Kidney epithelial cell (primary cell): ENCODE measurements around the gene OAT. TPM values are rescaled to one million over a fixed set of nuclear protein-coding genes. Genes with fewer than 3 reads are reported as not detected.

Source experiments
- DNase-seq: peaks from one replicate; pipeline ENCODE4 v3.0.0-alpha.2; 2010; ENCODE audit warnings: low read depth
- H3K27me3 ChIP-seq: 2 replicates; pipeline ENCODE4 v1.6.0; 2011; ENCODE audit warnings: low read length; ENCODE audit not compliant: control insufficient read depth, insufficient read depth
- H3K36me3 ChIP-seq: 2 replicates; pipeline ENCODE4 v1.5.1; 2011; ENCODE audit warnings: low read length; ENCODE audit not compliant: control insufficient read depth, insufficient read depth
- H3K4me3 ChIP-seq: 2 replicates; pipeline ENCODE4 v1.5.1; 2011; ENCODE audit warnings: low read depth, mild to moderate bottlenecking, control low read depth, low read length
- total RNA-seq: library from RNA; depleted of rRNA; stranded (reverse); fragments of >200 nt; gene quantifications from 2 replicates; pipeline ENCODE4 v1.2.3, GENCODE V29; 2015
- TF ChIP-seq, protein P1 (sequence below): IDR thresholded peaks from 2 replicates; pipeline ENCODE4 v1.5.1; 2011; ENCODE audit warnings: mild to moderate bottlenecking, moderate library complexity, low read length, control low read depth, inconsistent platforms; ENCODE audit not compliant: insufficient read depth, poor library complexity, severe bottlenecking

The OAT gene
- total RNA-seq, 1 donor from 2014 or later: 64.8 TPM

DNA sequence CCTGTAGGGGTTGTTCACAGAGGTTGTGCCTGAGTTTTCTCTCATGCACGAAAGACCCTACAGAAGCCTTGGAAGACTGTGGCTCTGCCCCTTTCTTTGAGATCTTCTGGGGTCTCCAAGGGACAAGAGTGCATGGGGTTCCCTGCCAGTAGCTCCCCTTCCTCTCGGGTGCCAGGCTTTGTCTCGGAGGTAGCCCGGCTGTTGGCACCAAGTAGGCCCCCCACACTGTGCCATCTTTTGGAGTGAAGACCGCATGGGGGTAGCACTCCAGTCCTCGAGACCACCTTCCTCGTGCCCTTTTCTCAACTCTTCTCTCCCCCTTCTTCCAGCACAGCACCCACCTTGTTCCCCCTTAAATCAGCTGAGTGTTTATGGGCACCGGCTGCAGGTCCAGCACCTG lies 41.6 kb downstream of the OAT start:
- peaks cover 25% of the 10 kb centered on the region for H3K27me3 ChIP-seq
- no peak for DNase-seq
- TF ChIP-seq, protein P1, sequence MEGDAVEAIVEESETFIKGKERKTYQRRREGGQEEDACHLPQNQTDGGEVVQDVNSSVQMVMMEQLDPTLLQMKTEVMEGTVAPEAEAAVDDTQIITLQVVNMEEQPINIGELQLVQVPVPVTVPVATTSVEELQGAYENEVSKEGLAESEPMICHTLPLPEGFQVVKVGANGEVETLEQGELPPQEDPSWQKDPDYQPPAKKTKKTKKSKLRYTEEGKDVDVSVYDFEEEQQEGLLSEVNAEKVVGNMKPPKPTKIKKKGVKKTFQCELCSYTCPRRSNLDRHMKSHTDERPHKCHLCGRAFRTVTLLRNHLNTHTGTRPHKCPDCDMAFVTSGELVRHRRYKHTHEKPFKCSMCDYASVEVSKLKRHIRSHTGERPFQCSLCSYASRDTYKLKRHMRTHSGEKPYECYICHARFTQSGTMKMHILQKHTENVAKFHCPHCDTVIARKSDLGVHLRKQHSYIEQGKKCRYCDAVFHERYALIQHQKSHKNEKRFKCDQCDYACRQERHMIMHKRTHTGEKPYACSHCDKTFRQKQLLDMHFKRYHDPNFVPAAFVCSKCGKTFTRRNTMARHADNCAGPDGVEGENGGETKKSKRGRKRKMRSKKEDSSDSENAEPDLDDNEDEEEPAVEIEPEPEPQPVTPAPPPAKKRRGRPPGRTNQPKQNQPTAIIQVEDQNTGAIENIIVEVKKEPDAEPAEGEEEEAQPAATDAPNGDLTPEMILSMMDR: no peak

DNA sequence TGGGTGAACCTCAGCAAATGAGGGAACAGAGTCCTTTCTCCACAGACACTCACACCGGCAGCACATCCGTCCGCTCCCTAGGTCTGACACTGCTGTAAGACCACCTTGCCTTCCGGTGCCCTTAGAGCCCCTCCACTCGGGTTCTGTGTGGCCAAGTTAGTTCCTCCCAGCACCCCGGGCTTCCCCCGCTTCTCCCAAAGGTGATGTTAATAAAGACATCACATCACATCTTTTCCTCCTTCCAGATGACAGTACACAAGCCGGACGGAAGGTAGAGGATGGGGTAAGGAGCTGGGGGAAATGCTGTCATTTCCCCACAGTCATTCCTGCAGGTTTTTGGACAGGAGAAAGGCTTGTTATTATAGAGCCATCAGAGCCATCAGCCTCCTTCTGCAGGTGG lies 42.3 kb downstream of the OAT start:
- H3K36me3 ChIP-seq: no peaks in the 10 kb centered on the region
- no peak overlapping the region for H3K4me3 ChIP-seq
- peaks cover 26% of the 10 kb centered on the region for H3K27me3 ChIP-seq
- DNase-seq: no peak
- TF ChIP-seq, protein P1: no peak

More for the DNA sequence above, 41.6 kb downstream of the OAT start:
- no peaks in the 10 kb centered on the region for H3K36me3 ChIP-seq
- H3K4me3 ChIP-seq: no peak overlapping the region

DNA sequence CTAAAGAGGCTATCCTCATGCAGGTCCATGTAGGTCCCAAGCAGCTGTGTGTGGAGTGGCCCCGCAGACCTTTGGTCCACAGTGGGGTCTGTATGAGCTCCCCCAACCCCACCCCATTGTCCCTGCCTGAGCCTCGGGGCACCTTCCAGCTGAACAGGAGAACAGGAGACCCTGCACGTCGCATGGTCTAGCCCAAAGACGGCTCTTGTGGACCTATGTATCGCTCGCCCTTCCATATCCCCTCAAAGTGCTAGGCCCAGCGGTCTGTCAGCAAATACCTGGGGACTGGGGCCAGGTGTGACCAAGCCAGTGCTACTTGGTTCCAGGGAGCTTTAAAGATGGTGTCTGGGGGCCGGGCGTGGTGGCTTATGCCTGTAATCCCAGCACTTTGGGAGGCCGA lies 43.0 kb downstream of the OAT start:
- TF ChIP-seq, protein P1: no peak
- no peak for DNase-seq
- no peaks in the 10 kb centered on the region for H3K36me3 ChIP-seq
- H3K4me3 ChIP-seq: no peak overlapping the region
- H3K27me3 ChIP-seq: peaks cover 20% of the 10 kb centered on the region

DNA sequence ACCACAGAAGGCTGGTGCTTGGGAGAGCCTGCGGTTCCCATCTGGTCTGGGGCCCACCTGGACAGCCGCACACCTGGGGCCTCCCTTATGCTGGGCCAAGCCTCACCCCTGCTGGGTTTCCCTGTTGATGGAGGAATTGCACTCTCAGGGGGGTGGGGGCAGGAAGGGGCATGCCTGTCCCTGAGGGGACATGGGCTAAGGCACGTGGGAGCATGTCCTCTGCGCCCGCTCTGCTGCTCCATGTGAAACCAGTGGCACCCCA lies 43.4 kb downstream of the OAT start:
- peaks cover 17% of the 10 kb centered on the region for H3K27me3 ChIP-seq
- TF ChIP-seq, protein P1: no peak
- no peak overlapping the region for H3K4me3 ChIP-seq
- no peak for DNase-seq
- no peaks in the 10 kb centered on the region for H3K36me3 ChIP-seq

DNA sequence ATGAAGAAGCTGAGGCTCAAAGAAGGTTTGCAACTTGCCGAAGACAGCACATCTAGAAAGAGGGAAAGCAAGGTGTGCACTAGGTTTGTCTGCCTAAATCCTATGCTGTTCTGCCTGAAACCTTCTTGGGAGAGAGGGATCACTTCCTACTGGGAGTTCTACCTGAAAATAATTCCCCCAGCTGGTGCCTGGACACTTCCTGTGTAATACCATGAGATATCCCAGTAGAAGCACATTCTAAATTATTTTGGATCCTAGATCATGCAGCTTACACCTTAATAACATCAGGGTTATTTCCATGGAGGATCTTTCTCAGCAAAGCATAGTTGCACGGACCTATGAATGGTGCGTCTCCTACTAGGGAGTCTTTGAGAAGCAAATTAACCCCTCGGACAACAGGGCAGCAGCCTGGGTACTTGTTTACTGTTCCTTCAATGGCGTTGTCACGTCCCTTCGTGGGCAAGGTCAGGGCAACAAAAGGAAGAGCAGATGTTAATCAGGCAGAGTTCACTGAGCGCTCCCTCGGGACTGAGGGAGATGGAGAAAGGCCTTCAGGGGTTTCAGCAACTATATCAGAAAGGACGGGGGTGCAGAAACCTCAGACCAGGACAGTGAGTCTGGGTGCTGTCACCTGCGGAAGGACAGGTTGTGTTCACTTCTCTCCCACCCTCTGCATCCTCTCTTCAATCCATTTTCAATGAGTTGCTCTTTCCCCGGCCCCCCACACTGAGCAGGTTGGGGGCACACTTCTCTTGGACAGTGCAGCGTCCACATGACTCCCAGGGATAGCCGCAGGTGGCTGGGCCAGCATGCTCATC lies 44.0 kb downstream of the OAT start:
- Histone ChIP-seq H3K36me3 (no peaks in the 10 kb centered on the region), H3K27me3 (peaks cover 12% of the 10 kb centered on the region), H3K4me3 (no peak overlapping the region)
- TF ChIP-seq, protein P1: no peak
- DNase-seq: no peak

DNA sequence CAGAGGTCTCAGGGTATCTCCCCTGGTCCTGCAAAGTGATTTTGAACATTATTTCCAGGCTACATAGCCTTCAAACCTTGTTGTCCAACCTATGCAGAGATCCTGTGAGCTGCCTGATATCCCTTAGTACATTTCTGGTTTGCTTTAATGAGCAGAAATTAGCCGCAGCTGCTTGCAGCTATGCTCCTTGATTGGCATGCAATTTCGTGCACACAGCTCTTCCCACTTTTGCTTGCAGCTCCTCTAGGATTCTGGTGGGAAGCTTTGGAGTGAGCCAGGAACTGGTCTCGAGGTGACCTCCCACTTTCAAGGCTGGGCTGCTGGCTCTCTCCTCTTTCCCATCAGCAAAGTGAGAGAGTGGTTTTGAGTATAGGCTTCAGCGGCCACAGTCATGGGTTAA lies 45.8 kb downstream of the OAT start:
- TF ChIP-seq, protein P1: no peak
- DNase-seq: no peak
- no peak overlapping the region for H3K4me3 ChIP-seq
- H3K36me3 ChIP-seq: no peaks in the 10 kb centered on the region
- H3K27me3 ChIP-seq: peaks cover 14% of the 10 kb centered on the region
